Measurements from ENCODE around the gene DCC. TPM values are rescaled to one million over a fixed set of nuclear protein-coding genes. Genes with fewer than 3 reads are reported as not detected.

DCC gene
- total and polyA plus RNA-seq, 3 donors from 2014 or later = 7.9 to 42.1 (median 24.5) TPM

DNA sequence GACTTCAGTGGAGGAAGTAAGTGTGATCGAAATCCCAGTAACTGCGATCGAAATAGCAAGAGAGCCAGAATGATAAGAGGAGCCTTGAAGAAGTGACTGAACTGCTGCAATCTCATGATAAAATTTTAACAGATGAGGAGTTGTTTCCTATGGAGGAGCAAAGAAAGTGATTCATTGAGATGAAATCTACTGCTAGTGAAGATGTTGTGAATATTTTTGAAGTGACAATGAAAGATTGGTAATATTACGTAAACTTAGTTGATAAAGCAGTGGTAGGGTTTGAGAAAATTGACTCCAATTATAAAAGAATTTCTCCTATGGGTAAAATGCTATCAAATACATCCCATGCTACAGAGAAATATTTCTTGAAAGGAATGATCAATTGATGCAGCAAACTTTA is 1103.8 kb downstream of the DCC start:
- H3K4me1 ChIP-seq = no peaks in the 10 kb centered on the region
- TF ChIP-seq POLR2A (IDR thresholded peaks at IDR 0.05) = no peak
- no peak for TF ChIP-seq CTCF (IDR thresholded peaks at IDR 0.05)
- H3K36me3 ChIP-seq (ENCODE audit: low read depth, missing control alignments) = no peaks in the 10 kb centered on the region
- H3K27me3 ChIP-seq = no peaks in the 10 kb centered on the region
- no peak for DNase-seq
- H3K27ac ChIP-seq = no peak overlapping the region
- H3K9me3 ChIP-seq = no peaks in the 10 kb centered on the region
- H3K4me3 ChIP-seq = no peak overlapping the region
- intact Hi-C loops (cut with DNase I; ENCODE audit: low total_unique reads) = no loop called here
- WGBS, 2 donors = 92 to 93% methylated on average over 4 of the region's 4 CpGs

GRCh38 chr18:53451902-53452301 is 1111.9 kb downstream of the DCC start:
- DNase-seq = no peak
- no peak overlapping the region for H3K4me3 ChIP-seq
- H3K36me3 ChIP-seq (ENCODE audit: low read depth, missing control alignments) = no peaks in the 10 kb centered on the region
- TF ChIP-seq POLR2A (IDR thresholded peaks at IDR 0.05) (no peak), CTCF (IDR thresholded peaks at IDR 0.05) (no peak)
- no peaks in the 10 kb centered on the region for H3K9me3 ChIP-seq
- 63 to 79% methylated on average over 2 of the region's 2 CpGs for WGBS, 2 donors
- H3K4me1 ChIP-seq = no peaks in the 10 kb centered on the region
- intact Hi-C loops (cut with DNase I; ENCODE audit: low total_unique reads) = no loop called here
- H3K27ac ChIP-seq = no peak overlapping the region
- H3K27me3 ChIP-seq = no peaks in the 10 kb centered on the region

DNA sequence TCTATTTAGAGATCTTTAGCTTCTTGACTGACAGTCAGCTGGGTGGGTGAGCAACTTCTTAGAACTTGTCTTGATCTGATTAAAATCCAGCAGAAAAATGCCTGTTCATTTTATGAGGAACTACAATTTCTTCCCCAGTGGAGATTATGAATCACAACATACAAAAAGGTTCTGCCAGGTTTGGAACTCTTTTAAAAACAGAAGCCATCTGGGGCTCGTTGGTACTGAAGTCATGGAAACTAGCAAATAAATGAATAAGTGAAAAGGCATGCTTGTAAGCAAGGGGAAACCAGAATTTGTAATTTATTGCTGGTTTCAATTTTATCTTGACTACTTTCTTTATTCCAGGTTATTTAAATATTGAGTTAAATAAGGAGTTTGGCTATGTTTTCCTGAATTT is 1117.1 kb downstream of the DCC start:
- Histone ChIP-seq H3K36me3 (ENCODE audit: low read depth, missing control alignments) (no peaks in the 10 kb centered on the region), H3K9me3 (no peaks in the 10 kb centered on the region), H3K4me1 (peaks cover 17% of the 10 kb centered on the region), H3K4me3 (no peak overlapping the region), H3K27me3 (no peaks in the 10 kb centered on the region), H3K27ac (no peak overlapping the region)
- TF ChIP-seq CTCF (IDR thresholded peaks at IDR 0.05) (no peak), POLR2A (IDR thresholded peaks at IDR 0.05) (no peak)
- intact Hi-C loops (cut with DNase I; ENCODE audit: low total_unique reads) = no loop called here
- WGBS, 2 donors = 25 to 31% methylated on average over 1 of the region's 1 CpG
- DNase-seq = no peak

GRCh38 chr18:53458268-53458667 is 1118.3 kb downstream of the DCC start:
- H3K4me3 ChIP-seq = no peak overlapping the region
- no peaks in the 10 kb centered on the region for H3K27me3 ChIP-seq
- DNase-seq = no peak
- no peaks in the 10 kb centered on the region for H3K9me3 ChIP-seq
- H3K27ac ChIP-seq = no peak overlapping the region
- no peak for TF ChIP-seq POLR2A (IDR thresholded peaks at IDR 0.05)
- no peak for TF ChIP-seq CTCF (IDR thresholded peaks at IDR 0.05)
- intact Hi-C loops (cut with DNase I; ENCODE audit: low total_unique reads) = no loop called here
- H3K36me3 ChIP-seq (ENCODE audit: low read depth, missing control alignments) = no peaks in the 10 kb centered on the region
- H3K4me1 ChIP-seq = peaks cover 17% of the 10 kb centered on the region

DNA sequence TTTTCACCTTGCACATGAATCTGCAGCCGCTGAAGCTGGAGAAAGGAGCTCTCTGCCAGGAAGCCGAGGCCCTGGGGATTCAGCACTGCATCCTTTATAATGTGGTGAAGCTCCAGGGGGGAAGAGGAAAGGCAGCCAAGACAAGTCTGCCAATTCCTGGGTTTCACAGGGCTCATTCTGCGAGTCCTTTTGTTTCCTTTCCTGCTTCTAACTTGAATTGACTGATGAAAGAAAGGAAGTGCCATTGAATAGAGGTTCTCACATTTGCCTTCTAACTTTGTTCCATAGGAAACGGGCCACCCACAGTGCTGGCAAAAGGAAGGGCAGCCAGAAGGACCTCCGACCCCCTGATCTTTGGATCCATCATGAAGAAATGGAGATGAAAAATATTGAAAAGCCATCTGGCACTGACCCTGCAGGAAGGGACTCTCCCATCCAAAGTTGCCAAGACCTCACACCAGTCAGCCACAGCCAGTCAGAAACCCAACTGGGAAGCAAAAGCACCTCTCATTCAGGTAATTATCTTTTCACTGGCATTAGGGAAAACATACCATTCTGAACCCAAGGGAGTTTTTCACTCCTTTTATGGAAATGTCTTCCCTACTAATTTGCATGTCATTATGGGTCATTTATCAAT is 1119.1 kb downstream of the DCC start:
- peak; percentile 55 for DNase-seq
- Histone ChIP-seq H3K9me3 (no peaks in the 10 kb centered on the region), H3K4me1 (peaks cover 17% of the 10 kb centered on the region), H3K36me3 (ENCODE audit: low read depth, missing control alignments) (no peaks in the 10 kb centered on the region), H3K4me3 (no peak overlapping the region), H3K27me3 (no peaks in the 10 kb centered on the region), H3K27ac (no peak overlapping the region)
- TF ChIP-seq POLR2A (IDR thresholded peaks at IDR 0.05) = no peak
- no peak for TF ChIP-seq CTCF (IDR thresholded peaks at IDR 0.05)
- intact Hi-C loops (cut with DNase I; ENCODE audit: low total_unique reads) = no loop called here
- 32 to 45% methylated on average over 5 of the region's 5 CpGs for WGBS, 2 donors

Measured in testis (tissue), 3 donors.